T-helper 2 cell treated with Interferon-gamma antibody and Interleukin-4, amounts not matched to agents 5 μg/mL and 100 μg/mL, for 36 hours (primary cell): Measurements from ENCODE around the gene SPATS2L.
A peak's percentile ranks its signal among the peaks of the same experiment; 100 is the strongest.

Experiments used
- DNase-seq: peaks from one replicate; pipeline ENCODE4 v3.0.0; 2021; ENCODE audit warnings: low spot score
- H3K27ac Mint-ChIP-seq: one replicate; pipeline ENCODE4 v1.8.0; 2021; ENCODE audit warnings: mild to moderate bottlenecking, mixed read lengths
- H3K27me3 Mint-ChIP-seq: one replicate; pipeline ENCODE4 v1.8.0; 2021; ENCODE audit warnings: low read depth, mixed read lengths
- H3K36me3 Mint-ChIP-seq: one replicate; pipeline ENCODE4 v1.8.0; 2021; ENCODE audit warnings: low read depth, mixed read lengths
- H3K4me1 Mint-ChIP-seq: one replicate; pipeline ENCODE4 v1.8.0; 2021; ENCODE audit warnings: low read depth, mixed read lengths
- H3K4me3 Mint-ChIP-seq: one replicate; pipeline ENCODE4 v1.8.0; 2022; ENCODE audit warnings: mild to moderate bottlenecking, moderate library complexity, mixed read lengths
- H3K9me3 Mint-ChIP-seq: one replicate; pipeline ENCODE4 v1.8.0; 2021; ENCODE audit warnings: mixed read lengths

Gene SPATS2L

GRCh38 chr2:200471928-200472645 lies 165.6 kb downstream of the SPATS2L start:
- DNase-seq, result no peak
- Mint-ChIP-seq H3K4me3 (no peak overlapping the region), H3K27me3 (no peaks in the 10 kb centered on the region), H3K4me1 (peaks cover 25% of the 10 kb centered on the region), H3K36me3 (peaks cover 29% of the 10 kb centered on the region), H3K27ac (no peak overlapping the region), H3K9me3 (no peaks in the 10 kb centered on the region)

GRCh38 chr2:200472853-200473464 lies 166.5 kb downstream of the SPATS2L start:
- Mint-ChIP-seq H3K9me3 (no peaks in the 10 kb centered on the region), H3K27me3 (no peaks in the 10 kb centered on the region), H3K4me3 (no peak overlapping the region), H3K36me3 (peaks cover 31% of the 10 kb centered on the region), H3K4me1 (peaks cover 16% of the 10 kb centered on the region), H3K27ac (no peak overlapping the region)
- no peak for DNase-seq

- H3K36me3 Mint-ChIP-seq, result peaks cover 28% of the 10 kb centered on the region
- no peak overlapping the region for H3K27ac Mint-ChIP-seq
- no peaks in the 10 kb centered on the region for H3K9me3 Mint-ChIP-seq
- DNase-seq, result no peak
- H3K27me3 Mint-ChIP-seq, result no peaks in the 10 kb centered on the region
- peaks cover 6% of the 10 kb centered on the region for H3K4me1 Mint-ChIP-seq
- no peak overlapping the region for H3K4me3 Mint-ChIP-seq
These were observed 169.3 kb downstream of the SPATS2L start for GRCh38 chr2:200475795-200476194.

- H3K4me3 Mint-ChIP-seq, result no peak overlapping the region
- H3K9me3 Mint-ChIP-seq, result no peaks in the 10 kb centered on the region
- H3K4me1 Mint-ChIP-seq, result peaks cover 8% of the 10 kb centered on the region
- H3K36me3 Mint-ChIP-seq, result peaks cover 26% of the 10 kb centered on the region
- DNase-seq, result no peak
- no peak overlapping the region for H3K27ac Mint-ChIP-seq
- no peaks in the 10 kb centered on the region for H3K27me3 Mint-ChIP-seq
These were observed 170.3 kb downstream of the SPATS2L start for GRCh38 chr2:200476836-200477235.

- DNase-seq, result no peak
- peaks cover 8% of the 10 kb centered on the region for H3K4me1 Mint-ChIP-seq
These were observed 171.2 kb downstream of the SPATS2L start for GRCh38 chr2:200477667-200478131.

GRCh38 chr2:200479692-200480265 lies 173.3 kb downstream of the SPATS2L start:
- no peak for DNase-seq
- H3K4me1 Mint-ChIP-seq, result peaks cover 8% of the 10 kb centered on the region
- H3K4me3 Mint-ChIP-seq, result no peak overlapping the region
- H3K36me3 Mint-ChIP-seq, result peaks cover 15% of the 10 kb centered on the region
- H3K27ac Mint-ChIP-seq, result peak overlapping the region; percentile 60
- H3K27me3 Mint-ChIP-seq, result no peaks in the 10 kb centered on the region
- no peaks in the 10 kb centered on the region for H3K9me3 Mint-ChIP-seq

More at GRCh38 chr2:200477667-200478131, 171.2 kb downstream of the SPATS2L start:
- no peaks in the 10 kb centered on the region for H3K9me3 Mint-ChIP-seq
- H3K36me3 Mint-ChIP-seq, result peaks cover 23% of the 10 kb centered on the region
- H3K4me3 Mint-ChIP-seq, result no peak overlapping the region
- H3K27me3 Mint-ChIP-seq, result no peaks in the 10 kb centered on the region
- no peak overlapping the region for H3K27ac Mint-ChIP-seq

GRCh38 chr2:200482194-200482593 lies 175.7 kb downstream of the SPATS2L start:
- no peak for DNase-seq
- H3K4me3 Mint-ChIP-seq, result no peak overlapping the region
- no peaks in the 10 kb centered on the region for H3K27me3 Mint-ChIP-seq
- H3K9me3 Mint-ChIP-seq, result no peaks in the 10 kb centered on the region
- peaks cover 13% of the 10 kb centered on the region for H3K36me3 Mint-ChIP-seq
- H3K27ac Mint-ChIP-seq, result no peak overlapping the region
- peaks cover 8% of the 10 kb centered on the region for H3K4me1 Mint-ChIP-seq

GRCh38 chr2:200483729-200484198 lies 177.3 kb downstream of the SPATS2L start:
- H3K27ac Mint-ChIP-seq, result no peak overlapping the region
- peaks cover 9% of the 10 kb centered on the region for H3K36me3 Mint-ChIP-seq
- peaks cover 8% of the 10 kb centered on the region for H3K4me1 Mint-ChIP-seq
- no peak for DNase-seq
- no peak overlapping the region for H3K4me3 Mint-ChIP-seq
- no peaks in the 10 kb centered on the region for H3K27me3 Mint-ChIP-seq
- H3K9me3 Mint-ChIP-seq, result no peaks in the 10 kb centered on the region

GRCh38 chr2:200484934-200485333 lies 178.4 kb downstream of the SPATS2L start:
- Mint-ChIP-seq H3K4me3 (no peak overlapping the region), H3K36me3 (peaks cover 12% of the 10 kb centered on the region), H3K4me1 (peaks cover 6% of the 10 kb centered on the region), H3K27ac (no peak overlapping the region), H3K9me3 (no peaks in the 10 kb centered on the region), H3K27me3 (no peaks in the 10 kb centered on the region)
- no peak for DNase-seq

- Mint-ChIP-seq H3K27ac (no peak overlapping the region), H3K27me3 (no peaks in the 10 kb centered on the region), H3K4me3 (no peak overlapping the region), H3K9me3 (no peaks in the 10 kb centered on the region), H3K36me3 (peaks cover 23% of the 10 kb centered on the region), H3K4me1 (peaks cover under 1% of the 10 kb centered on the region)
- DNase-seq, result no peak
These were observed 180.0 kb downstream of the SPATS2L start for GRCh38 chr2:200486529-200486928.

- Mint-ChIP-seq H3K27ac (no peak overlapping the region), H3K4me1 (no peaks in the 10 kb centered on the region), H3K36me3 (peaks cover 37% of the 10 kb centered on the region), H3K9me3 (no peaks in the 10 kb centered on the region), H3K4me3 (no peak overlapping the region), H3K27me3 (no peaks in the 10 kb centered on the region)
- no peak for DNase-seq
These were observed 181.7 kb downstream of the SPATS2L start for GRCh38 chr2:200488169-200488568.

GRCh38 chr2:200490001-200490400 lies 183.5 kb downstream of the SPATS2L start:
- Mint-ChIP-seq H3K27ac (no peak overlapping the region), H3K27me3 (no peaks in the 10 kb centered on the region), H3K4me1 (no peaks in the 10 kb centered on the region), H3K9me3 (no peaks in the 10 kb centered on the region), H3K36me3 (peaks cover 47% of the 10 kb centered on the region), H3K4me3 (no peak overlapping the region)
- DNase-seq, result no peak

GRCh38 chr2:200492656-200493055 lies 186.2 kb downstream of the SPATS2L start:
- Mint-ChIP-seq H3K9me3 (no peaks in the 10 kb centered on the region), H3K36me3 (peaks cover 53% of the 10 kb centered on the region), H3K27me3 (no peaks in the 10 kb centered on the region), H3K27ac (no peak overlapping the region), H3K4me1 (no peaks in the 10 kb centered on the region), H3K4me3 (no peak overlapping the region)
- DNase-seq, result no peak

GRCh38 chr2:200494048-200494447 lies 187.6 kb downstream of the SPATS2L start:
- Mint-ChIP-seq H3K4me1 (no peaks in the 10 kb centered on the region), H3K4me3 (no peak overlapping the region), H3K27me3 (no peaks in the 10 kb centered on the region), H3K27ac (no peak overlapping the region), H3K9me3 (no peaks in the 10 kb centered on the region), H3K36me3 (peaks cover 60% of the 10 kb centered on the region)
- DNase-seq, result no peak
